WI38 (cell line): ENCODE measurements around the gene NAPSA.
"Not testable (repeated sequence)": the region's sequence is repeated elsewhere in the genome, so short reads cannot be mapped to it uniquely, and the experiment has no call there.

ENCODE experiments used
- H3K4me3 ChIP-seq: 2 replicates; pipeline ENCODE4 v1.5.1; 2011; ENCODE audit warnings: low read depth, mild to moderate bottlenecking, control low read depth, low read length
- CTCF ChIP-seq: IDR thresholded peaks from 2 replicates; pipeline ENCODE4 v1.5.1; 2012; ENCODE audit warnings: low read depth, mild to moderate bottlenecking, control low read depth, low read length

The NAPSA gene

GRCh38 chr19:50393589-50393988, 28.1 kb upstream of the NAPSA start:
- TF ChIP-seq CTCF, result no peak
- H3K4me3 ChIP-seq, result no peak overlapping the region

GRCh38 chr19:50392759-50393158, 27.3 kb upstream of the NAPSA start:
- TF ChIP-seq CTCF, result no peak

GRCh38 chr19:50390952-50391351, 25.5 kb upstream of the NAPSA start:
- H3K4me3 ChIP-seq, result not testable (repeated sequence)

More at GRCh38 chr19:50392759-50393158, 27.3 kb upstream of the NAPSA start:
- H3K4me3 ChIP-seq, result no peak overlapping the region

GRCh38 chr19:50390295-50390694, 24.9 kb upstream of the NAPSA start:
- H3K4me3 ChIP-seq, result not testable (repeated sequence)

GRCh38 chr19:50387868-50388245, 22.4 kb upstream of the NAPSA start:
- TF ChIP-seq CTCF, result no peak
- H3K4me3 ChIP-seq, result no peak overlapping the region

- no peak for TF ChIP-seq CTCF
- no peak overlapping the region for H3K4me3 ChIP-seq
Measured at GRCh38 chr19:50387176-50387867, 21.9 kb upstream of the NAPSA start.

- TF ChIP-seq CTCF, result no peak
- H3K4me3 ChIP-seq, result peak overlapping the region; percentile 65
Measured at GRCh38 chr19:50384685-50385535, 19.5 kb upstream of the NAPSA start.

GRCh38 chr19:50383852-50384684, 18.6 kb upstream of the NAPSA start, which contains the start of gene POLD1:
TSS of gene POLD1 (plus strand) at chr19:50384347. CDS start at chr19:50398852, 14,505 bp downstream.
- no peak for TF ChIP-seq CTCF
- peak within 1 kb of the TSS; percentile 65 for H3K4me3 ChIP-seq
